Melanocyte of skin (primary cell): ENCODE measurements around the gene PSMD14. TPM values are rescaled to one million over a fixed set of nuclear protein-coding genes. Genes with fewer than 3 reads are reported as not detected.

Experiments
- small RNA-seq, 2 donors: library from RNA; depleted of rRNA; stranded (forward); fragments of <200 nt; gene quantifications; one replicate each; pipeline ENCODE3, GENCODE V24; 2012
- total RNA-seq, 2 donors: library from RNA; depleted of rRNA; stranded (reverse); fragments of >200 nt; gene quantifications; 2 replicates each; pipeline ENCODE4 v1.2.3, GENCODE V29; 2012

Gene PSMD14
- 100 to 1,000 TPM in 1 of 2 donors, 10 to 100 TPM in 1; 96.4 to 146 TPM for total RNA-seq

DNA sequence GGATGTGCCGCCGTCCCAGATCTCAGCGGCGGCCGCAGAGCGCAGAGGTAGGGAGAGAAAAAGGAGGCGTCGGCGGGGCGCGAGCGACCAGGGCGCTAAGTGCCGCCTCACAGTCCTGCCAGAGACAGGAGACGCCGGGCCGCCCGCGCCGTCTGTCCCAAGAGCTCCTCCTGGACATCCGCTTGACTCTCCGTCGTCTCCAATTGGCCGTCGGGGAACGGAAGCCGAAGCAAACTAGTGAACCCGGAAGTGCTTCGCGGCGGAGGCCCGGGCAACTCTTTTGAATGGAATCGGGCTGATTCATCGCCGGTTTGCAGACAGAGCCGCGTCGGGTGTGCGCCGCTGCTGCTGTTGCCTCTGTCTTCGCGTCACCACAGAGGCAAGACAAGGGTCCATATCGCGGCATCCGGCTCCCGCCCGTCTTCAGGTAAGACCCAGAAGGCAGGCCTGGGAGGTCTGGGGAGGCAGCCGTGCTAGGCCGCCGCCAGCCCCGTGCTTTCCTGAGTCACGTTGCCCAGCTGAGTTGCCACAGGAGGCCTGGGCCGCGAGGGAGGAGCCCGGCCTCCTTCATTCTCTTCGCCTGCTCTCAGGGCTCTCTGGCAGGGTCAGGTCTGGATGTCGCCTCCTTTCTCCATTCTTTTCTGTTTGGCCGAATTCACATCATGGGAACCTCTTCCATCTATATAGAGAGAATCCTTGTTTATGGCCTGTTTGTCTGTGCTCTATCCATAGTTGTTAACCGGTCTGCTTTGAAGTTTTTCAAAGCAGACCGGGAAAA lies at the start of gene PSMD14:
Gene PSMD14, plus strand, starts transcription at position 248 of the 778 bp plus-strand sequence. CDS start 10,401 bp downstream, outside the sequence.

DNA sequence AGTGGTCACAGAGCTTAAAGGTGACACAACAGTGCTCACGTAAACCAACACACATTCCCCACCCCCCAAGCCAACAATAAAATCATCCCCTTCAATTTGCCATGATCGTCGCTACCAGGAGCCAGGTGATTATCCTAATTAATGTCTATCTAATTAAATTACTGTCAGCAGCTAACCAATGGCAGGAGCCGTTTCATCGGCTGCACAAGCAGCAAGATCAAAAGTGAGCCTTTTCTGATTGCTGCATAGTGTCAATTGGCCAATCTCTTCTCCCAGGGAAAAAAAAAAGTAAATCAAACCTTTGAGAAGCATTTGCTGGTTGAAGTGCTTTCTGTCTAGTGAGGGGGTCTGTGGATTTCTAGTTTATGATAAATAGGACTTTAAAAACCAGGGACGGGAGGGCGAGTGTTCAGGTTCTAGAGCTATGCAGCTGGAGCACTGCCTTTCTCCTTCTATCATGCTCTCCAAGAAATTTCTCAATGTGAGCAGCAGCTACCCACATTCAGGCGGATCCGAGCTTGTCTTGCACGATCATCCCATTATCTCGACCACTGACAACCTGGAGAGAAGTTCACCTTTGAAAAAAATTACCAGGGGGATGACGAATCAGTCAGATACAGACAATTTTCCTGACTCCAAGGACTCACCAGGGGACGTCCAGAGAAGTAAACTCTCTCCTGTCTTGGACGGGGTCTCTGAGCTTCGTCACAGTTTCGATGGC lies 107.9 kb downstream of the PSMD14 start, which contains the start of gene TBR1:
Gene TBR1, plus strand, starts transcription at position 311 of the 721 bp plus-strand sequence. Its CDS starts 114 bp downstream, at position 425.

Small RNA genes within 50 kb of the gene (small RNA-seq; reads per million reads assigned to genes)
- 0 reads per million in 2 donors for gene RNA5SP108

Other genes with a start within 250 kb of the PSMD14 start
- 10 to 100 TPM; 72.3 to 73.0 TPM for gene TANK, start 148.0 kb upstream of the PSMD14 start, total RNA-seq
- under 1 TPM in 1 of 2 donors, not detected in 1; under 0.01 TPM for gene TBR1, start 107.9 kb downstream of the PSMD14 start, total RNA-seq